Measurements from ENCODE around the gene SPATS2L. TPM values are rescaled to one million over a fixed set of nuclear protein-coding genes. Genes with fewer than 3 reads are reported as not detected.

The SPATS2L gene
- total RNA-seq, 1 experiment from 2014 or later = 112 TPM

DNA sequence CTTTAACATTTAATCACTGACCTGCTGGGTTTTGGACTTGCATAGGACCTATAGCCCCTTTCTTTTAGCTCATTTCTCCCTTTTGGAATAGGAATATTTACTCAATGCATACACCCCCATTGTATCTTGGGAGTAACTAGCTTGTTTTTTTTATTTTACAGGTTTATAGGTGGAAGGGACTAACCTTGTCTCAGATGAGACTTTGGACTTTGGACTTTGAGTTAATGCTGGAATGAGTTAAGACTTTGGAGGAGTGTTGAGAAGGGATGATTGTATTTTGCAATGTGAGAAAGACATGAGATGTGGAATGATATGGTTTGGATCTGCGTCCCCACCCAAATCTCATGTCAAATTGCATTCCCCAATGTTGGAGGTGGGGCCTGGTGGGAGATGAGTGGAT lies 43.2 kb upstream of the SPATS2L start:
- CTCF ChIA-PET = no interaction called here

DNA sequence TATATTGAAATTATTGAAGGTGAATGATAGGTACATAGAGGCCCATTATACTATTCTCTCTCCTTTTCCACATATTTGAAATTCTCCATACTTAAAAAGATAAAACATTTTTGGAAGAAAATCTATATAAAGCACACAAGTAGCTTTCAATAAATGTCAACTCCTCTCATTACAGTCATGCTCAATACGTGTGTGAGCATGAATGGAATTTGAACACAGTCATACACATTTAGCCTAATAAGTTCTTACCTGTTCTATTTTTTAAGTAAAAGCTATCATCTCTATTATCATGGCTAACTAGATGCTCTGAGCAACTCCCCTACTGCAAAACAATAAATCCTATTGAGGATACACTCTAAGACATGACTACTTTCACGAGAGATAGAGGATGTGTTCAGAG lies 41.9 kb upstream of the SPATS2L start:
- Mint-ChIP-seq H3K9me3 (peaks cover 20% of the 10 kb centered on the region), H3K4me1 (peaks cover 14% of the 10 kb centered on the region), H3K36me3 (peaks cover 10% of the 10 kb centered on the region), H3K27ac (no peak overlapping the region), H3K27me3 (ENCODE audit: low read depth) (no peaks in the 10 kb centered on the region; the same call in 1 of the 2 replicates), H3K4me3 (no peak overlapping the region)
- POLR2A ChIA-PET = no interaction called here
- ATAC-seq = no peak
- CTCF ChIA-PET = no interaction called here
- DNase-seq (ENCODE audit: low spot score) = no peak
- TF ChIP-seq, protein P1, sequence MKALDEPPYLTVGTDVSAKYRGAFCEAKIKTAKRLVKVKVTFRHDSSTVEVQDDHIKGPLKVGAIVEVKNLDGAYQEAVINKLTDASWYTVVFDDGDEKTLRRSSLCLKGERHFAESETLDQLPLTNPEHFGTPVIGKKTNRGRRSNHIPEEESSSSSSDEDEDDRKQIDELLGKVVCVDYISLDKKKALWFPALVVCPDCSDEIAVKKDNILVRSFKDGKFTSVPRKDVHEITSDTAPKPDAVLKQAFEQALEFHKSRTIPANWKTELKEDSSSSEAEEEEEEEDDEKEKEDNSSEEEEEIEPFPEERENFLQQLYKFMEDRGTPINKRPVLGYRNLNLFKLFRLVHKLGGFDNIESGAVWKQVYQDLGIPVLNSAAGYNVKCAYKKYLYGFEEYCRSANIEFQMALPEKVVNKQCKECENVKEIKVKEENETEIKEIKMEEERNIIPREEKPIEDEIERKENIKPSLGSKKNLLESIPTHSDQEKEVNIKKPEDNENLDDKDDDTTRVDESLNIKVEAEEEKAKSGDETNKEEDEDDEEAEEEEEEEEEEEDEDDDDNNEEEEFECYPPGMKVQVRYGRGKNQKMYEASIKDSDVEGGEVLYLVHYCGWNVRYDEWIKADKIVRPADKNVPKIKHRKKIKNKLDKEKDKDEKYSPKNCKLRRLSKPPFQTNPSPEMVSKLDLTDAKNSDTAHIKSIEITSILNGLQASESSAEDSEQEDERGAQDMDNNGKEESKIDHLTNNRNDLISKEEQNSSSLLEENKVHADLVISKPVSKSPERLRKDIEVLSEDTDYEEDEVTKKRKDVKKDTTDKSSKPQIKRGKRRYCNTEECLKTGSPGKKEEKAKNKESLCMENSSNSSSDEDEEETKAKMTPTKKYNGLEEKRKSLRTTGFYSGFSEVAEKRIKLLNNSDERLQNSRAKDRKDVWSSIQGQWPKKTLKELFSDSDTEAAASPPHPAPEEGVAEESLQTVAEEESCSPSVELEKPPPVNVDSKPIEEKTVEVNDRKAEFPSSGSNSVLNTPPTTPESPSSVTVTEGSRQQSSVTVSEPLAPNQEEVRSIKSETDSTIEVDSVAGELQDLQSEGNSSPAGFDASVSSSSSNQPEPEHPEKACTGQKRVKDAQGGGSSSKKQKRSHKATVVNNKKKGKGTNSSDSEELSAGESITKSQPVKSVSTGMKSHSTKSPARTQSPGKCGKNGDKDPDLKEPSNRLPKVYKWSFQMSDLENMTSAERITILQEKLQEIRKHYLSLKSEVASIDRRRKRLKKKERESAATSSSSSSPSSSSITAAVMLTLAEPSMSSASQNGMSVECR (CRISPR knock-in tag; IDR thresholded peaks at IDR 0.05; ENCODE audit: borderline replicate concordance) = no peak
- TF ChIP-seq FOXJ3 (CRISPR knock-in tag; IDR thresholded peaks at IDR 0.05; ENCODE audit: borderline replicate concordance) (no peak), NFYB (CRISPR knock-in tag; conservative IDR thresholded peaks at IDR 0.05; ENCODE audit: low read depth) (no peak), PRRX2 (CRISPR knock-in tag; IDR thresholded peaks at IDR 0.05) (no peak), ZNF263 (CRISPR knock-in tag; IDR thresholded peaks at IDR 0.05; ENCODE audit: low read depth) (no peak)
- TF ChIP-seq, protein P2, sequence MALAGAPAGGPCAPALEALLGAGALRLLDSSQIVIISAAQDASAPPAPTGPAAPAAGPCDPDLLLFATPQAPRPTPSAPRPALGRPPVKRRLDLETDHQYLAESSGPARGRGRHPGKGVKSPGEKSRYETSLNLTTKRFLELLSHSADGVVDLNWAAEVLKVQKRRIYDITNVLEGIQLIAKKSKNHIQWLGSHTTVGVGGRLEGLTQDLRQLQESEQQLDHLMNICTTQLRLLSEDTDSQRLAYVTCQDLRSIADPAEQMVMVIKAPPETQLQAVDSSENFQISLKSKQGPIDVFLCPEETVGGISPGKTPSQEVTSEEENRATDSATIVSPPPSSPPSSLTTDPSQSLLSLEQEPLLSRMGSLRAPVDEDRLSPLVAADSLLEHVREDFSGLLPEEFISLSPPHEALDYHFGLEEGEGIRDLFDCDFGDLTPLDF (CRISPR knock-in tag; IDR thresholded peaks at IDR 0.05) = no peak

More for the DNA sequence above, 43.2 kb upstream of the SPATS2L start:
- H3K36me3 Mint-ChIP-seq = peaks cover 10% of the 10 kb centered on the region
- peaks cover 24% of the 10 kb centered on the region for H3K4me1 Mint-ChIP-seq
- no peak overlapping the region for H3K27ac Mint-ChIP-seq
- no peaks in the 10 kb centered on the region; the same call in 1 of the 2 replicates for H3K27me3 Mint-ChIP-seq (ENCODE audit: low read depth)
- H3K9me3 Mint-ChIP-seq = peaks cover 20% of the 10 kb centered on the region
- TF ChIP-seq, protein P3, sequence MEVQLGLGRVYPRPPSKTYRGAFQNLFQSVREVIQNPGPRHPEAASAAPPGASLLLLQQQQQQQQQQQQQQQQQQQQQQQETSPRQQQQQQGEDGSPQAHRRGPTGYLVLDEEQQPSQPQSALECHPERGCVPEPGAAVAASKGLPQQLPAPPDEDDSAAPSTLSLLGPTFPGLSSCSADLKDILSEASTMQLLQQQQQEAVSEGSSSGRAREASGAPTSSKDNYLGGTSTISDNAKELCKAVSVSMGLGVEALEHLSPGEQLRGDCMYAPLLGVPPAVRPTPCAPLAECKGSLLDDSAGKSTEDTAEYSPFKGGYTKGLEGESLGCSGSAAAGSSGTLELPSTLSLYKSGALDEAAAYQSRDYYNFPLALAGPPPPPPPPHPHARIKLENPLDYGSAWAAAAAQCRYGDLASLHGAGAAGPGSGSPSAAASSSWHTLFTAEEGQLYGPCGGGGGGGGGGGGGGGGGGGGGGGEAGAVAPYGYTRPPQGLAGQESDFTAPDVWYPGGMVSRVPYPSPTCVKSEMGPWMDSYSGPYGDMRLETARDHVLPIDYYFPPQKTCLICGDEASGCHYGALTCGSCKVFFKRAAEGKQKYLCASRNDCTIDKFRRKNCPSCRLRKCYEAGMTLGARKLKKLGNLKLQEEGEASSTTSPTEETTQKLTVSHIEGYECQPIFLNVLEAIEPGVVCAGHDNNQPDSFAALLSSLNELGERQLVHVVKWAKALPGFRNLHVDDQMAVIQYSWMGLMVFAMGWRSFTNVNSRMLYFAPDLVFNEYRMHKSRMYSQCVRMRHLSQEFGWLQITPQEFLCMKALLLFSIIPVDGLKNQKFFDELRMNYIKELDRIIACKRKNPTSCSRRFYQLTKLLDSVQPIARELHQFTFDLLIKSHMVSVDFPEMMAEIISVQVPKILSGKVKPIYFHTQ (CRISPR knock-in tag; IDR thresholded peaks at IDR 0.05) = no peak
- TF ChIP-seq OVOL2 (CRISPR knock-in tag; IDR thresholded peaks at IDR 0.05; ENCODE audit: borderline replicate concordance) (no peak), NR3C1 (CRISPR knock-in tag; conservative IDR thresholded peaks at IDR 0.05; ENCODE audit: low read depth) (no peak), ZNF232 (CRISPR knock-in tag; IDR thresholded peaks at IDR 0.05) (no peak), JUN (CRISPR knock-in tag; IDR thresholded peaks at IDR 0.05) (no peak), IRF2 (CRISPR knock-in tag; IDR thresholded peaks at IDR 0.05; ENCODE audit: borderline replicate concordance, low read depth) (no peak), KAT7 (CRISPR knock-in tag; IDR thresholded peaks at IDR 0.05; ENCODE audit: borderline replicate concordance) (no peak), ZNF671 (CRISPR knock-in tag; IDR thresholded peaks at IDR 0.05) (no peak), GRHL2 (CRISPR knock-in tag; IDR thresholded peaks at IDR 0.05; ENCODE audit: insufficient replicate concordance, severe bottlenecking) (no peak), ZBTB21 (CRISPR knock-in tag; IDR thresholded peaks at IDR 0.05; ENCODE audit: borderline replicate concordance) (no peak), NR1H2 (CRISPR knock-in tag; IDR thresholded peaks at IDR 0.05) (no peak), ZNF219 (CRISPR knock-in tag; IDR thresholded peaks at IDR 0.05; ENCODE audit: borderline replicate concordance) (no peak)
- TF ChIP-seq, protein P4, sequence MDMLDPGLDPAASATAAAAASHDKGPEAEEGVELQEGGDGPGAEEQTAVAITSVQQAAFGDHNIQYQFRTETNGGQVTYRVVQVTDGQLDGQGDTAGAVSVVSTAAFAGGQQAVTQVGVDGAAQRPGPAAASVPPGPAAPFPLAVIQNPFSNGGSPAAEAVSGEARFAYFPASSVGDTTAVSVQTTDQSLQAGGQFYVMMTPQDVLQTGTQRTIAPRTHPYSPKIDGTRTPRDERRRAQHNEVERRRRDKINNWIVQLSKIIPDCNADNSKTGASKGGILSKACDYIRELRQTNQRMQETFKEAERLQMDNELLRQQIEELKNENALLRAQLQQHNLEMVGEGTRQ (CRISPR knock-in tag; IDR thresholded peaks at IDR 0.05) = no peak
- TF ChIP-seq, protein P5, sequence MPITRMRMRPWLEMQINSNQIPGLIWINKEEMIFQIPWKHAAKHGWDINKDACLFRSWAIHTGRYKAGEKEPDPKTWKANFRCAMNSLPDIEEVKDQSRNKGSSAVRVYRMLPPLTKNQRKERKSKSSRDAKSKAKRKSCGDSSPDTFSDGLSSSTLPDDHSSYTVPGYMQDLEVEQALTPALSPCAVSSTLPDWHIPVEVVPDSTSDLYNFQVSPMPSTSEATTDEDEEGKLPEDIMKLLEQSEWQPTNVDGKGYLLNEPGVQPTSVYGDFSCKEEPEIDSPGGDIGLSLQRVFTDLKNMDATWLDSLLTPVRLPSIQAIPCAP (CRISPR knock-in tag; IDR thresholded peaks at IDR 0.05) = no peak
- TF ChIP-seq, protein P6, sequence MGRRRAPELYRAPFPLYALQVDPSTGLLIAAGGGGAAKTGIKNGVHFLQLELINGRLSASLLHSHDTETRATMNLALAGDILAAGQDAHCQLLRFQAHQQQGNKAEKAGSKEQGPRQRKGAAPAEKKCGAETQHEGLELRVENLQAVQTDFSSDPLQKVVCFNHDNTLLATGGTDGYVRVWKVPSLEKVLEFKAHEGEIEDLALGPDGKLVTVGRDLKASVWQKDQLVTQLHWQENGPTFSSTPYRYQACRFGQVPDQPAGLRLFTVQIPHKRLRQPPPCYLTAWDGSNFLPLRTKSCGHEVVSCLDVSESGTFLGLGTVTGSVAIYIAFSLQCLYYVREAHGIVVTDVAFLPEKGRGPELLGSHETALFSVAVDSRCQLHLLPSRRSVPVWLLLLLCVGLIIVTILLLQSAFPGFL (CRISPR knock-in tag; IDR thresholded peaks at IDR 0.05; ENCODE audit: borderline replicate concordance) = no peak
- TF ChIP-seq, protein P7, sequence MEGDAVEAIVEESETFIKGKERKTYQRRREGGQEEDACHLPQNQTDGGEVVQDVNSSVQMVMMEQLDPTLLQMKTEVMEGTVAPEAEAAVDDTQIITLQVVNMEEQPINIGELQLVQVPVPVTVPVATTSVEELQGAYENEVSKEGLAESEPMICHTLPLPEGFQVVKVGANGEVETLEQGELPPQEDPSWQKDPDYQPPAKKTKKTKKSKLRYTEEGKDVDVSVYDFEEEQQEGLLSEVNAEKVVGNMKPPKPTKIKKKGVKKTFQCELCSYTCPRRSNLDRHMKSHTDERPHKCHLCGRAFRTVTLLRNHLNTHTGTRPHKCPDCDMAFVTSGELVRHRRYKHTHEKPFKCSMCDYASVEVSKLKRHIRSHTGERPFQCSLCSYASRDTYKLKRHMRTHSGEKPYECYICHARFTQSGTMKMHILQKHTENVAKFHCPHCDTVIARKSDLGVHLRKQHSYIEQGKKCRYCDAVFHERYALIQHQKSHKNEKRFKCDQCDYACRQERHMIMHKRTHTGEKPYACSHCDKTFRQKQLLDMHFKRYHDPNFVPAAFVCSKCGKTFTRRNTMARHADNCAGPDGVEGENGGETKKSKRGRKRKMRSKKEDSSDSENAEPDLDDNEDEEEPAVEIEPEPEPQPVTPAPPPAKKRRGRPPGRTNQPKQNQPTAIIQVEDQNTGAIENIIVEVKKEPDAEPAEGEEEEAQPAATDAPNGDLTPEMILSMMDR (IDR thresholded peaks at IDR 0.05) = no peak
- TF ChIP-seq, protein P8, sequence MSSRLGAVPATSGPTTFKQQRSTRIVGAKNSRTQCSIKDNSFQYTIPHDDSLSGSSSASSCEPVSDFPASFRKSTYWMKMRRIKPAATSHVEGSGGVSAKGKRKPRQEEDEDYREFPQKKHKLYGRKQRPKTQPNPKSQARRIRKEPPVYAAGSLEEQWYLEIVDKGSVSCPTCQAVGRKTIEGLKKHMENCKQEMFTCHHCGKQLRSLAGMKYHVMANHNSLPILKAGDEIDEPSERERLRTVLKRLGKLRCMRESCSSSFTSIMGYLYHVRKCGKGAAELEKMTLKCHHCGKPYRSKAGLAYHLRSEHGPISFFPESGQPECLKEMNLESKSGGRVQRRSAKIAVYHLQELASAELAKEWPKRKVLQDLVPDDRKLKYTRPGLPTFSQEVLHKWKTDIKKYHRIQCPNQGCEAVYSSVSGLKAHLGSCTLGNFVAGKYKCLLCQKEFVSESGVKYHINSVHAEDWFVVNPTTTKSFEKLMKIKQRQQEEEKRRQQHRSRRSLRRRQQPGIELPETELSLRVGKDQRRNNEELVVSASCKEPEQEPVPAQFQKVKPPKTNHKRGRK (CRISPR knock-in tag; IDR thresholded peaks at IDR 0.05; ENCODE audit: borderline replicate concordance) = no peak
- no peak overlapping the region for H3K4me3 Mint-ChIP-seq
- ATAC-seq (no peak), DNase-seq (ENCODE audit: low spot score) (no peak)
- POLR2A ChIA-PET = no interaction called here
